ENCODE data around the gene AIFM2. TPM values are rescaled to one million over a fixed set of nuclear protein-coding genes. Genes with fewer than 3 reads are reported as not detected.

Gene AIFM2
- total and polyA plus RNA-seq, 2 of the 13 experiments (the other 11 are each of a cell fraction or from before 2014, with no cell fraction given) = 20.3 to 29.5 TPM

- TF ChIP-seq, protein P1, sequence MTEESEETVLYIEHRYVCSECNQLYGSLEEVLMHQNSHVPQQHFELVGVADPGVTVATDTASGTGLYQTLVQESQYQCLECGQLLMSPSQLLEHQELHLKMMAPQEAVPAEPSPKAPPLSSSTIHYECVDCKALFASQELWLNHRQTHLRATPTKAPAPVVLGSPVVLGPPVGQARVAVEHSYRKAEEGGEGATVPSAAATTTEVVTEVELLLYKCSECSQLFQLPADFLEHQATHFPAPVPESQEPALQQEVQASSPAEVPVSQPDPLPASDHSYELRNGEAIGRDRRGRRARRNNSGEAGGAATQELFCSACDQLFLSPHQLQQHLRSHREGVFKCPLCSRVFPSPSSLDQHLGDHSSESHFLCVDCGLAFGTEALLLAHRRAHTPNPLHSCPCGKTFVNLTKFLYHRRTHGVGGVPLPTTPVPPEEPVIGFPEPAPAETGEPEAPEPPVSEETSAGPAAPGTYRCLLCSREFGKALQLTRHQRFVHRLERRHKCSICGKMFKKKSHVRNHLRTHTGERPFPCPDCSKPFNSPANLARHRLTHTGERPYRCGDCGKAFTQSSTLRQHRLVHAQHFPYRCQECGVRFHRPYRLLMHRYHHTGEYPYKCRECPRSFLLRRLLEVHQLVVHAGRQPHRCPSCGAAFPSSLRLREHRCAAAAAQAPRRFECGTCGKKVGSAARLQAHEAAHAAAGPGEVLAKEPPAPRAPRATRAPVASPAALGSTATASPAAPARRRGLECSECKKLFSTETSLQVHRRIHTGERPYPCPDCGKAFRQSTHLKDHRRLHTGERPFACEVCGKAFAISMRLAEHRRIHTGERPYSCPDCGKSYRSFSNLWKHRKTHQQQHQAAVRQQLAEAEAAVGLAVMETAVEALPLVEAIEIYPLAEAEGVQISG (CRISPR knock-in tag; IDR thresholded peaks at IDR 0.05) = peak; percentile 69
- peak; percentile 30; the same call in 1 of the 2 replicates for TF ChIP-seq ZNF205 (CRISPR knock-in tag; IDR thresholded peaks at IDR 0.05)
- TF ChIP-seq ZNF761 (CRISPR knock-in tag; conservative IDR thresholded peaks at IDR 0.05) = 0 out of 2 replicates have a peak, but pooled peaks have one; percentile 62
- TF ChIP-seq NAIF1 (CRISPR knock-in tag; IDR thresholded peaks at IDR 0.05; ENCODE audit: borderline replicate concordance) = no peak
- no peak for TF ChIP-seq MAF1 (CRISPR knock-in tag; IDR thresholded peaks at IDR 0.05; ENCODE audit: borderline replicate concordance)
- peak; percentile 46; the same call in 1 of the 2 replicates for TF ChIP-seq CREM (IDR thresholded peaks at IDR 0.05)
- TF ChIP-seq CREM (CRISPR knock-in tag; IDR thresholded peaks at IDR 0.05) = no peak
- TF ChIP-seq JUNB (CRISPR knock-in tag; IDR thresholded peaks at IDR 0.05; ENCODE audit: borderline replicate concordance) = no peak
- peak; percentile 38 for TF ChIP-seq ZEB1 (IDR thresholded peaks at IDR 0.05; ENCODE audit: insufficient replicate concordance, low read depth)
- no peak for TF ChIP-seq ZBTB2 (CRISPR knock-in tag; IDR thresholded peaks at IDR 0.05; ENCODE audit: low read depth)
- TF ChIP-seq ELF3 (CRISPR knock-in tag; IDR thresholded peaks at IDR 0.05) = peak; percentile 91; the same call in 1 of the 2 replicates
- no peak; the same call in 1 of the 2 replicates for TF ChIP-seq ZNF644 (CRISPR knock-in tag; IDR thresholded peaks at IDR 0.05; ENCODE audit: low read depth)
- TF ChIP-seq, protein P2, sequence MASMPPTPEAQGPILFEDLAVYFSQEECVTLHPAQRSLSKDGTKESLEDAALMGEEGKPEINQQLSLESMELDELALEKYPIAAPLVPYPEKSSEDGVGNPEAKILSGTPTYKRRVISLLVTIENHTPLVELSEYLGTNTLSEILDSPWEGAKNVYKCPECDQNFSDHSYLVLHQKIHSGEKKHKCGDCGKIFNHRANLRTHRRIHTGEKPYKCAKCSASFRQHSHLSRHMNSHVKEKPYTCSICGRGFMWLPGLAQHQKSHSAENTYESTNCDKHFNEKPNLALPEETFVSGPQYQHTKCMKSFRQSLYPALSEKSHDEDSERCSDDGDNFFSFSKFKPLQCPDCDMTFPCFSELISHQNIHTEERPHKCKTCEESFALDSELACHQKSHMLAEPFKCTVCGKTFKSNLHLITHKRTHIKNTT (CRISPR knock-in tag; IDR thresholded peaks at IDR 0.05) = no peak
- TF ChIP-seq ZNF275 (CRISPR knock-in tag; IDR thresholded peaks at IDR 0.05; ENCODE audit: borderline replicate concordance) = no peak
- TF ChIP-seq, protein P3, sequence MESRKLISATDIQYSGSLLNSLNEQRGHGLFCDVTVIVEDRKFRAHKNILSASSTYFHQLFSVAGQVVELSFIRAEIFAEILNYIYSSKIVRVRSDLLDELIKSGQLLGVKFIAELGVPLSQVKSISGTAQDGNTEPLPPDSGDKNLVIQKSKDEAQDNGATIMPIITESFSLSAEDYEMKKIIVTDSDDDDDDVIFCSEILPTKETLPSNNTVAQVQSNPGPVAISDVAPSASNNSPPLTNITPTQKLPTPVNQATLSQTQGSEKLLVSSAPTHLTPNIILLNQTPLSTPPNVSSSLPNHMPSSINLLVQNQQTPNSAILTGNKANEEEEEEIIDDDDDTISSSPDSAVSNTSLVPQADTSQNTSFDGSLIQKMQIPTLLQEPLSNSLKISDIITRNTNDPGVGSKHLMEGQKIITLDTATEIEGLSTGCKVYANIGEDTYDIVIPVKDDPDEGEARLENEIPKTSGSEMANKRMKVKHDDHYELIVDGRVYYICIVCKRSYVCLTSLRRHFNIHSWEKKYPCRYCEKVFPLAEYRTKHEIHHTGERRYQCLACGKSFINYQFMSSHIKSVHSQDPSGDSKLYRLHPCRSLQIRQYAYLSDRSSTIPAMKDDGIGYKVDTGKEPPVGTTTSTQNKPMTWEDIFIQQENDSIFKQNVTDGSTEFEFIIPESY (CRISPR knock-in tag; IDR thresholded peaks at IDR 0.05) = peak; percentile 12; the same call in 1 of the 2 replicates
- peak; percentile 45; the same call in 1 of the 2 replicates for TF ChIP-seq ZNF580 (CRISPR knock-in tag; IDR thresholded peaks at IDR 0.05; ENCODE audit: borderline replicate concordance, low read depth)
- TF ChIP-seq MEIS1 (CRISPR knock-in tag; IDR thresholded peaks at IDR 0.05; ENCODE audit: borderline replicate concordance) = peak; percentile 73; the same call in 1 of the 2 replicates
- TF ChIP-seq ZSCAN31 (CRISPR knock-in tag; IDR thresholded peaks at IDR 0.05; ENCODE audit: low read depth) = peak; percentile 55; the same call in 1 of the 2 replicates
- TF ChIP-seq RXRB (CRISPR knock-in tag; IDR thresholded peaks at IDR 0.05; ENCODE audit: borderline replicate concordance) = peak; percentile 75; the same call in 1 of the 2 replicates
- TF ChIP-seq, protein P4, sequence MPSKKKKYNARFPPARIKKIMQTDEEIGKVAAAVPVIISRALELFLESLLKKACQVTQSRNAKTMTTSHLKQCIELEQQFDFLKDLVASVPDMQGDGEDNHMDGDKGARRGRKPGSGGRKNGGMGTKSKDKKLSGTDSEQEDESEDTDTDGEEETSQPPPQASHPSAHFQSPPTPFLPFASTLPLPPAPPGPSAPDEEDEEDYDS (CRISPR knock-in tag; IDR thresholded peaks at IDR 0.05) = peak; percentile 75
Observed at GRCh38 chr10:70174058-70174741, 41.6 kb upstream of the AIFM2 start (continued).

Data from HepG2 (cell line).